Ishikawa (cell line): ENCODE results near the gene GPR161.

Source experiments
- EGR1 ChIP-seq: IDR thresholded peaks from 2 replicates; pipeline ENCODE4 v1.6.1; 2012
- FOXM1 ChIP-seq: IDR thresholded peaks from 2 replicates; pipeline ENCODE4 v1.6.1; 2012; ENCODE audit warnings: low read depth, borderline replicate concordance
- NFIC ChIP-seq: IDR thresholded peaks from 2 replicates; pipeline ENCODE4 v1.6.1; 2012
- TAF1 ChIP-seq: IDR thresholded peaks from 2 replicates; pipeline ENCODE4 v1.6.1; 2012; ENCODE audit warnings: low read depth, mild to moderate bottlenecking
- TEAD4 ChIP-seq: IDR thresholded peaks from 2 replicates; pipeline ENCODE4 v1.6.1; 2012
- USF1 ChIP-seq: IDR thresholded peaks from 2 replicates; pipeline ENCODE4 v1.6.1; 2012
- YY1 ChIP-seq: IDR thresholded peaks from 2 replicates; pipeline ENCODE4 v1.6.1; 2012; ENCODE audit warnings: low read depth

Gene GPR161

GRCh38 chr1:168031198-168031597 lies 105.5 kb downstream of the GPR161 start:
- no peak for TF ChIP-seq USF1
- no peak for TF ChIP-seq TEAD4
- TF ChIP-seq FOXM1 = no peak
- TF ChIP-seq YY1 = no peak
- no peak for TF ChIP-seq NFIC
- TF ChIP-seq TAF1 = no peak
- no peak for TF ChIP-seq EGR1
